ENCODE data around the gene ZCCHC10. TPM values are rescaled to one million over a fixed set of nuclear protein-coding genes. Genes with fewer than 3 reads are reported as not detected.

Gene ZCCHC10
- total and polyA plus RNA-seq, 2 donors (not counting 3 experiments of a cell fraction or from before 2014, with no cell fraction given): 25.9 to 32.1 TPM

GRCh38 chr5:133063965-133064364 is 37.6 kb upstream of the ZCCHC10 start:
- peaks cover 74% of the 10 kb centered on the region for H3K79me2 ChIP-seq (ENCODE audit: control insufficient read depth, insufficient read depth, low read length)
- H3K27me3 ChIP-seq (ENCODE audit: control insufficient read depth in 2 of 2, insufficient read depth in 2 of 2, low read length in 2 of 2): no peaks in the 10 kb centered on the region
- no peak overlapping the region for H2AFZ ChIP-seq (ENCODE audit: low read depth, low read length)
- ChIA-PET CTCF (no interaction called here), POLR2A (interaction anchor here (0.7 kb wide), 1 partner anchor 941 kb away, joined by 5 read pairs; no protein-coding TSS in a partner anchor)
- no peak for DNase-seq (ENCODE audit: low read depth, low spot score)
- intact Hi-C loops (cut with micrococcal nuclease): no loop called here
- H3K9me3 ChIP-seq (replicated peaks; ENCODE audit: control insufficient read depth, insufficient read depth, low read length): no peaks in the 10 kb centered on the region
- dilution Hi-C loops (cut with MboI; ENCODE audit: extremely low pct_ligation_motif_present, low sequenced_read_pairs): no loop called here
- no peak overlapping the region for H3K4me2 ChIP-seq (ENCODE audit: insufficient read depth, low read length)
- peaks cover 0 to 4% of the 10 kb centered on the region in 2 experiments for H3K36me3 ChIP-seq (ENCODE audit: control insufficient read depth in 2 of 2, extremely low read depth in 1 of 2, insufficient read depth in 2 of 2, low read length in 2 of 2)
- no peaks in the 10 kb centered on the region for H3K9me1 ChIP-seq (replicated peaks; ENCODE audit: control insufficient read depth, extremely low read depth, insufficient read depth, low read length)
- H3K4me1 ChIP-seq (ENCODE audit: control insufficient read depth, extremely low read depth, insufficient read depth, low read length): no peaks in the 10 kb centered on the region
- no peak overlapping the region for H3K27ac ChIP-seq (ENCODE audit: insufficient read depth, low read depth, low read length)
- H3K9ac ChIP-seq (replicated peaks; ENCODE audit: extremely low read depth, insufficient read depth, low read length): no peak overlapping the region
- no peak for FAIRE-seq
- H4K20me1 ChIP-seq (replicated peaks; ENCODE audit: control insufficient read depth, extremely low read depth, insufficient read depth, low read length): peaks cover 7% of the 10 kb centered on the region
- H3K4me3 ChIP-seq (replicated peaks in 1 of 3; ENCODE audit: insufficient read depth in 1 of 3, low read depth in 1 of 3, low read length in 3 of 3): no peak overlapping the region
- BruUV-seq (replicated peaks): no TSS peak
- TF ChIP-seq MYC (IDR thresholded peaks at IDR 0.05; ENCODE audit: low read depth, low read length) (no peak), POLR2A (IDR thresholded peaks at IDR 0.05; ENCODE audit: low read depth, low read length) (no peak), POLR2AphosphoS5 (IDR thresholded peaks at IDR 0.05; ENCODE audit: insufficient read depth, low read depth, low read length) (no peak), EZH2 (IDR thresholded peaks at IDR 0.05; ENCODE audit: borderline replicate concordance, low read depth, low read length, severe bottlenecking) (no peak), MAX (IDR thresholded peaks at IDR 0.05; ENCODE audit: insufficient read depth, insufficient read length) (no peak), GATA2 (IDR thresholded peaks at IDR 0.05; ENCODE audit: insufficient read depth, insufficient read length, low read depth, low read length) (no peak), JUN (IDR thresholded peaks at IDR 0.05; ENCODE audit: borderline replicate concordance, insufficient read depth, insufficient read length, low read depth) (no peak), CTCF (IDR thresholded peaks at IDR 0.05; ENCODE audit: extremely low read depth in 1 of 2, insufficient read depth in 1 of 2, low read depth in 1 of 2, low read length in 2 of 2) (no peak), FOS (IDR thresholded peaks at IDR 0.05; ENCODE audit: borderline replicate concordance, insufficient read depth, low read length) (no peak)

Measured in endothelial cell of umbilical vein (primary cell).